Ascending aorta (tissue), 2 donors: Measurements from ENCODE around the gene PAPPA. TPM values are rescaled to one million over a fixed set of nuclear protein-coding genes. Genes with fewer than 3 reads are reported as not detected.

Experiments used
- DNase-seq, 2 donors: peaks; one replicate each; pipeline ENCODE4 v3.0.0-alpha.2; 2019; ENCODE audit warnings: low spot score in 2 of 2
- H3K27ac ChIP-seq, 2 donors: fragments of 200-600 bp; sonication (generic); one replicate each; pipeline ENCODE4 v1.5.1; 2016 to 2017; ENCODE audit warnings: mild to moderate bottlenecking in 1 of 2
- H3K27me3 ChIP-seq: fragments of 200-600 bp; sonication (generic); one replicate; pipeline ENCODE4 v1.5.1; 2017
- H3K36me3 ChIP-seq, 2 donors: fragments of 200-600 bp; sonication (generic); one replicate each; pipeline ENCODE4 v1.5.1; 2016
- H3K4me1 ChIP-seq, 2 donors: fragments of 200-600 bp; sonication (generic); one replicate each; pipeline ENCODE4 v1.5.1; 2016 to 2017; ENCODE audit warnings: mild to moderate bottlenecking in 1 of 2
- H3K4me3 ChIP-seq, 2 donors: fragments of 200-600 bp; sonication (generic); one replicate each; pipeline ENCODE4 v1.5.1; 2016 to 2017; ENCODE audit warnings: mild to moderate bottlenecking in 1 of 2
- H3K9me3 ChIP-seq, 2 donors: fragments of 200-600 bp; sonication (generic); one replicate each; pipeline ENCODE4 v1.5.1; 2016
- CTCF ChIP-seq, 3 experiments: fragments of 200-600 bp in 2 of 3; fragments of 450-650 bp in 1 of 3; sonication (generic) in 2 of 3; IDR thresholded peaks; one replicate each; pipeline ENCODE4 v1.5.1; 2016 to 2019; ENCODE audit warnings: antibody characterized with exemption in 3 of 3, mild to moderate bottlenecking in 1 of 3, moderate library complexity in 1 of 3
- intact Hi-C: fragments of 100-400 bp; cut with DNase I; formaldehyde crosslinking; loops from one replicate; pipeline ENCODE4 v1.15.1; 2023
- total RNA-seq: library from RNA; depleted of rRNA; stranded (reverse); fragments of >200 nt; gene quantifications from one replicate; pipeline ENCODE4 v1.1.0, GENCODE V29; 2016

The PAPPA gene
- total RNA-seq, 1 donor from 2014 or later = 6.0 TPM

GRCh38 chr9:116404228-116404627 lies 250.6 kb downstream of the PAPPA start:
- Histone ChIP-seq H3K4me3 (no peak overlapping the region), H3K4me1 (no peaks in the 10 kb centered on the region), H3K36me3 (no peaks in the 10 kb centered on the region), H3K27ac (no peak overlapping the region), H3K27me3 (no peaks in the 10 kb centered on the region), H3K9me3 (no peaks in the 10 kb centered on the region)
- no peak for TF ChIP-seq CTCF (IDR thresholded peaks at IDR 0.05)
- no peak for DNase-seq
- intact Hi-C loops = no loop called here

GRCh38 chr9:116405321-116405720 lies 251.7 kb downstream of the PAPPA start:
- Histone ChIP-seq H3K36me3 (no peaks in the 10 kb centered on the region), H3K4me3 (no peak overlapping the region), H3K27me3 (no peaks in the 10 kb centered on the region), H3K27ac (no peak overlapping the region), H3K9me3 (no peaks in the 10 kb centered on the region), H3K4me1 (no peaks in the 10 kb centered on the region)
- intact Hi-C loops = no loop called here
- TF ChIP-seq CTCF (IDR thresholded peaks at IDR 0.05) = no peak
- no peak for DNase-seq

- no peaks in the 10 kb centered on the region for H3K36me3 ChIP-seq
- H3K4me1 ChIP-seq = no peaks in the 10 kb centered on the region
- H3K4me3 ChIP-seq = no peak overlapping the region
- H3K27ac ChIP-seq = no peak overlapping the region
- H3K27me3 ChIP-seq = no peaks in the 10 kb centered on the region
- no peaks in the 10 kb centered on the region for H3K9me3 ChIP-seq
- intact Hi-C loops = no loop called here
- TF ChIP-seq CTCF (IDR thresholded peaks at IDR 0.05) = no peak
- no peak for DNase-seq
Observed at GRCh38 chr9:116406469-116406868, 252.9 kb downstream of the PAPPA start.

- intact Hi-C loops = no loop called here
- H3K27me3 ChIP-seq = no peaks in the 10 kb centered on the region
- no peak overlapping the region for H3K4me3 ChIP-seq
- TF ChIP-seq CTCF (IDR thresholded peaks at IDR 0.05) = no peak
- H3K27ac ChIP-seq = no peak overlapping the region
- no peaks in the 10 kb centered on the region for H3K9me3 ChIP-seq
- no peak for DNase-seq
- H3K36me3 ChIP-seq = no peaks in the 10 kb centered on the region
- H3K4me1 ChIP-seq = no peaks in the 10 kb centered on the region
Observed at GRCh38 chr9:116409129-116409528, 255.5 kb downstream of the PAPPA start.

- DNase-seq = no peak
- Histone ChIP-seq H3K36me3 (no peaks in the 10 kb centered on the region), H3K9me3 (no peaks in the 10 kb centered on the region), H3K27ac (no peak overlapping the region), H3K4me3 (no peak overlapping the region), H3K4me1 (no peaks in the 10 kb centered on the region), H3K27me3 (no peaks in the 10 kb centered on the region)
- intact Hi-C loops = no loop called here
- no peak for TF ChIP-seq CTCF (IDR thresholded peaks at IDR 0.05)
Observed at GRCh38 chr9:116409638-116410037, 256.0 kb downstream of the PAPPA start.

- H3K4me1 ChIP-seq = no peaks in the 10 kb centered on the region
- H3K4me3 ChIP-seq = no peak overlapping the region
- H3K27ac ChIP-seq = no peak overlapping the region
- no peak for DNase-seq
- TF ChIP-seq CTCF (IDR thresholded peaks at IDR 0.05) = no peak
- H3K36me3 ChIP-seq = no peaks in the 10 kb centered on the region
- no peaks in the 10 kb centered on the region for H3K9me3 ChIP-seq
- no peaks in the 10 kb centered on the region for H3K27me3 ChIP-seq
- intact Hi-C loops = no loop called here
Observed at GRCh38 chr9:116411506-116411905, 257.9 kb downstream of the PAPPA start.
